ENCODE results near the gene NOS1AP.
"Not testable (repeated sequence)": the region's sequence is repeated elsewhere in the genome, so short reads cannot be mapped to it uniquely, and the experiment has no call there.

The NOS1AP gene

GRCh38 chr1:162059721-162060120 lies 9.8 kb upstream of the NOS1AP start:
- DNase-seq (ENCODE audit: low spot score): no peak

GRCh38 chr1:162060314-162060713 lies 9.2 kb upstream of the NOS1AP start:
- DNase-seq (ENCODE audit: low spot score): no peak

- no peak for DNase-seq (ENCODE audit: low spot score)
Measured at GRCh38 chr1:162062542-162063015, 6.9 kb upstream of the NOS1AP start.

- DNase-seq (ENCODE audit: low spot score): no peak
Measured at GRCh38 chr1:162065016-162065415, 4.5 kb upstream of the NOS1AP start.

- not testable (repeated sequence) for DNase-seq (ENCODE audit: low spot score)
Measured at GRCh38 chr1:162066836-162067235, 2.7 kb upstream of the NOS1AP start.

GRCh38 chr1:162067466-162067865 lies 2.0 kb upstream of the NOS1AP start:
- DNase-seq (ENCODE audit: low spot score): no peak

- DNase-seq (ENCODE audit: low spot score): no peak
Measured at GRCh38 chr1:162068301-162068700, 1.2 kb upstream of the NOS1AP start.

GRCh38 chr1:162070094-162070748 lies 730 bp downstream of the NOS1AP start:
- DNase-seq (ENCODE audit: low spot score): no peak

- no peak for DNase-seq (ENCODE audit: low spot score)
Measured at GRCh38 chr1:162070825-162071224, 1.3 kb downstream of the NOS1AP start.

- DNase-seq (ENCODE audit: low spot score): no peak
Measured at GRCh38 chr1:162072740-162073139, 3.2 kb downstream of the NOS1AP start.

GRCh38 chr1:162074276-162075005 lies 5.0 kb downstream of the NOS1AP start:
- no peak for DNase-seq (ENCODE audit: low spot score)

GRCh38 chr1:162075862-162076261 lies 6.4 kb downstream of the NOS1AP start:
- no peak for DNase-seq (ENCODE audit: low spot score)

GRCh38 chr1:162077648-162078299 lies 8.3 kb downstream of the NOS1AP start:
- DNase-seq (ENCODE audit: low spot score): no peak

GRCh38 chr1:162079030-162079429 lies 9.5 kb downstream of the NOS1AP start:
- no peak for DNase-seq (ENCODE audit: low spot score)

GRCh38 chr1:162080472-162081015 lies 11.1 kb downstream of the NOS1AP start:
- no peak for DNase-seq (ENCODE audit: low spot score)

GRCh38 chr1:162081316-162081715 lies 11.8 kb downstream of the NOS1AP start:
- no peak for DNase-seq (ENCODE audit: low spot score)

- not testable (repeated sequence) for DNase-seq (ENCODE audit: low spot score)
Measured at GRCh38 chr1:162082080-162082479, 12.6 kb downstream of the NOS1AP start.

GRCh38 chr1:162083273-162083672 lies 13.8 kb downstream of the NOS1AP start:
- DNase-seq (ENCODE audit: low spot score): no peak

- no peak for DNase-seq (ENCODE audit: low spot score)
Measured at GRCh38 chr1:162085991-162086390, 16.5 kb downstream of the NOS1AP start.

GRCh38 chr1:162087111-162087510 lies 17.6 kb downstream of the NOS1AP start:
- no peak for DNase-seq (ENCODE audit: low spot score)

GRCh38 chr1:162087574-162087973 lies 18.1 kb downstream of the NOS1AP start:
- DNase-seq (ENCODE audit: low spot score): no peak

- no peak for DNase-seq (ENCODE audit: low spot score)
Measured at GRCh38 chr1:162088281-162088969, 18.9 kb downstream of the NOS1AP start.
